Panc1 (cell line): Measurements from ENCODE around the gene MPZL1. TPM values are rescaled to one million over a fixed set of nuclear protein-coding genes. Genes with fewer than 3 reads are reported as not detected.

ENCODE experiments used
- ATAC-seq: fragments of 200-7000 bp; cut with Tn5 transposase; 2 replicates; pipeline ENCODE4 v1.9.1; 2020; ENCODE audit warnings: mild to moderate bottlenecking, moderate library complexity
- BruUV-seq: library from RNA; stranded (reverse); fragments of 400-500 nt; replicated peaks from 2 replicates; lab custom pipeline; 2021; lab: Mats Ljungman, UMichigan
- CTCF ChIA-PET: fragments of 300-600 bp; sonication (Branson Sonifier 250); formaldehyde crosslinking; loops from one replicate; lab custom pipeline; 2022; ENCODE audit warnings: antibody characterized with exemption; lab: Charles Lee
- POLR2A ChIA-PET: fragments of 300-600 bp; sonication (Branson Sonifier 250); formaldehyde crosslinking; loops from one replicate; lab custom pipeline; 2022; ENCODE audit warnings: antibody characterized with exemption; lab: Charles Lee
- DNase-seq: peaks from one replicate; pipeline ENCODE4 v3.0.0-alpha.2; 2010; ENCODE audit warnings: low read depth, low spot score
- H3K27ac ChIP-seq: 2 replicates; pipeline ENCODE4 v1.5.1; 2011; ENCODE audit warnings: mild to moderate bottlenecking, low read length, inconsistent platforms
- H3K27me3 ChIP-seq: fragments of 200-500 bp; sonication (Bioruptor generic); 2 replicates; pipeline ENCODE4 v1.6.0; 2014; ENCODE audit warnings: low read length, inconsistent platforms; ENCODE audit not compliant: control insufficient read depth, insufficient read depth
- H3K36me3 ChIP-seq: fragments of 200-500 bp; sonication (Bioruptor generic); 2 replicates; pipeline ENCODE4 v1.5.1; 2014; ENCODE audit warnings: inconsistent platforms, mild to moderate bottlenecking, low read length, moderate library complexity; ENCODE audit not compliant: control insufficient read depth, insufficient read depth
- H3K4me1 ChIP-seq: 2 replicates; pipeline ENCODE4 v1.5.1; 2011; ENCODE audit warnings: inconsistent platforms, mild to moderate bottlenecking, low read length, moderate library complexity; ENCODE audit not compliant: control insufficient read depth, insufficient read depth
- H3K4me3 ChIP-seq, 2 experiments: 2 replicates each; pipeline ENCODE4 v1.5.1; 2011 to 2012; ENCODE audit warnings: low read depth in 2 of 2, low read length in 2 of 2, mild to moderate bottlenecking in 2 of 2, inconsistent platforms in 1 of 2, moderate library complexity in 1 of 2
- H3K9me3 ChIP-seq: fragments of 200-500 bp; sonication (Bioruptor generic); 2 replicates; pipeline ENCODE4 v1.5.1; 2014; ENCODE audit warnings: low read depth, mild to moderate bottlenecking, inconsistent platforms, low read length, moderate library complexity; ENCODE audit not compliant: control insufficient read depth, insufficient read depth
- CTCF ChIP-seq: fragments of 450-650 bp; IDR thresholded peaks from 2 replicates; pipeline ENCODE4 v1.5.1; 2017; ENCODE audit warnings: mild to moderate bottlenecking
- POLR2AphosphoS5 ChIP-seq: IDR thresholded peaks from 2 replicates; pipeline ENCODE4 v1.6.1; 2012; ENCODE audit warnings: mild to moderate bottlenecking, low read depth, low read length, moderate library complexity
- REST ChIP-seq, 2 experiments: IDR thresholded peaks; 2 replicates each; pipeline ENCODE4 v1.6.1; 2011 to 2012; ENCODE audit warnings: low read depth in 2 of 2, control low read depth in 1 of 2, low read length in 1 of 2, mild to moderate bottlenecking in 1 of 2, moderate library complexity in 1 of 2; ENCODE audit not compliant: insufficient read depth in 1 of 2
- SIN3A ChIP-seq: IDR thresholded peaks from 2 replicates; pipeline ENCODE4 v1.6.1; 2012; ENCODE audit warnings: low read depth, mild to moderate bottlenecking, low read length, moderate library complexity, borderline replicate concordance; ENCODE audit not compliant: insufficient read depth
- TCF7L2 ChIP-seq: IDR thresholded peaks from 2 replicates; pipeline ENCODE4 v1.6.1; 2011; ENCODE audit warnings: mild to moderate bottlenecking, low read depth, low read length, inconsistent platforms
- in situ Hi-C: cut with HindIII; loops from 2 replicates; pipeline ENCODE4 v1.10.0; 2016; ENCODE audit warnings: low sequenced_read_pairs, low pct_unique_long_range_greater_than_20kb
- intact Hi-C: fragments of 100-400 bp; cut with micrococcal nuclease; formaldehyde crosslinking; loops from one replicate; pipeline ENCODE4 v1.10.0; 2022; ENCODE audit not compliant: unreplicated experiment
- total RNA-seq: library from RNA; stranded (reverse); gene quantifications from one replicate; pipeline ENCODE4 v1.2.1, GENCODE V29; 2021; ENCODE audit not compliant: unreplicated experiment

Gene MPZL1
- total RNA-seq, 1 experiment from 2014 or later, result 72.0 TPM

GRCh38 chr1:167791281-167792187 lies 69.8 kb downstream of the MPZL1 start:
- intact Hi-C loops, result no loop called here
- no peak overlapping the region for H3K4me3 ChIP-seq
- POLR2A ChIA-PET, result no interaction called here
- DNase-seq (no peak), ATAC-seq (no peak)
- no peaks in the 10 kb centered on the region for H3K4me1 ChIP-seq
- in situ Hi-C loops, result no loop called here
- CTCF ChIA-PET, result no interaction called here
- H3K9me3 ChIP-seq, result no peaks in the 10 kb centered on the region
- no peaks in the 10 kb centered on the region; the same call in 1 of the 2 replicates for H3K36me3 ChIP-seq
- no peaks in the 10 kb centered on the region for H3K27me3 ChIP-seq
- BruUV-seq, result no TSS peak
- TF ChIP-seq REST (IDR thresholded peaks at IDR 0.05; ENCODE audit: insufficient read depth in 1 of 2, low read depth in 2 of 2, low read length in 1 of 2), result no peak
- no peak for TF ChIP-seq SIN3A
- TF ChIP-seq TCF7L2, result no peak
- TF ChIP-seq POLR2AphosphoS5, result no peak
- TF ChIP-seq CTCF, result no peak
- no peak overlapping the region for H3K27ac ChIP-seq

GRCh38 chr1:167792188-167792565 lies 70.4 kb downstream of the MPZL1 start:
- no peaks in the 10 kb centered on the region; the same call in 1 of the 2 replicates for H3K36me3 ChIP-seq
- no peaks in the 10 kb centered on the region for H3K27me3 ChIP-seq
- no TSS peak for BruUV-seq
- no peak for TF ChIP-seq TCF7L2
- no peak for TF ChIP-seq REST (IDR thresholded peaks at IDR 0.05; ENCODE audit: insufficient read depth in 1 of 2, low read depth in 2 of 2, low read length in 1 of 2)
- no peak for TF ChIP-seq SIN3A
- no peak for TF ChIP-seq CTCF
- TF ChIP-seq POLR2AphosphoS5, result no peak
- no peak for ATAC-seq
- intact Hi-C loops, result no loop called here
- DNase-seq, result no peak
- H3K27ac ChIP-seq, result no peak overlapping the region
- no peaks in the 10 kb centered on the region for H3K9me3 ChIP-seq
- no peaks in the 10 kb centered on the region for H3K4me1 ChIP-seq
- no peak overlapping the region for H3K4me3 ChIP-seq
- CTCF ChIA-PET, result no interaction called here
- in situ Hi-C loops, result no loop called here
- POLR2A ChIA-PET, result no interaction called here
